ENCODE data around the gene RAB11FIP4. TPM values are rescaled to one million over a fixed set of nuclear protein-coding genes. Genes with fewer than 3 reads are reported as not detected.

RAB11FIP4 gene
- total and polyA plus RNA-seq, 12 donors: 1.6 to 13.9 (median 8.4) TPM

DNA sequence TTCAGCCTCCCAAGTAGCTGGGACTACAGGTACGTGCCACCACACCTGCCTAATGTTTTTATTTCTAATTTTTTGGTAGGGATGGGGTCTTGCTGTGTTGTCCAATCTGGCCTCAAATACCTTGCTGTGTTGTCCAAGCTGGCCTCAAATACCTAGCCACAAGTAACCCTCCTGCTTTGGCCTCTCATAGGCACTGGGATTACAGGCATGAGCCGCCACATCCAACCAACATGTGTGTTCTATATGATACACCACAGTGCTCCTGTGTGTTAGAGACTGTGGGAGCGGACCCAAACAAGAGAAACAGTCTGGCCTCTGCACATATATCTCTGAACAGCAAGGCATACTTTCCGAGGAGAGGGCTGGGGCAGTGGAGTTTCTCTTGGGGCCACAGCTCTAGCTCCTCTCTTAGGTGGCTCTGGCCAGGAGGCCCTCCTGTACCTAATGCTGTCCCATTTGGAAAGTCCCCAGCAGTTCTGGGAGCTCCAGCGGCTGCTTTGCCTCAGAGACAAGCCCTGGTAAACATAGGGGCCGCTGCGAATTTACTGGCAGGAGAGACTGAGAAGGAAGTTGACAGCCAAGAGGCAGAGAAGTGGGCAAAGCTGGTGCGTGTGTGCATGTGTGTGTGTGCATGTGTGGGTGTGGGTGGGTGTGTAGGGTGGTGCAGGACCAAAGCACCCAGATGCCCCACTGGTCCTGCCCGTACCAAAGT lies 95.0 kb downstream of the RAB11FIP4 start:
- DNase-seq: no peak

DNA sequence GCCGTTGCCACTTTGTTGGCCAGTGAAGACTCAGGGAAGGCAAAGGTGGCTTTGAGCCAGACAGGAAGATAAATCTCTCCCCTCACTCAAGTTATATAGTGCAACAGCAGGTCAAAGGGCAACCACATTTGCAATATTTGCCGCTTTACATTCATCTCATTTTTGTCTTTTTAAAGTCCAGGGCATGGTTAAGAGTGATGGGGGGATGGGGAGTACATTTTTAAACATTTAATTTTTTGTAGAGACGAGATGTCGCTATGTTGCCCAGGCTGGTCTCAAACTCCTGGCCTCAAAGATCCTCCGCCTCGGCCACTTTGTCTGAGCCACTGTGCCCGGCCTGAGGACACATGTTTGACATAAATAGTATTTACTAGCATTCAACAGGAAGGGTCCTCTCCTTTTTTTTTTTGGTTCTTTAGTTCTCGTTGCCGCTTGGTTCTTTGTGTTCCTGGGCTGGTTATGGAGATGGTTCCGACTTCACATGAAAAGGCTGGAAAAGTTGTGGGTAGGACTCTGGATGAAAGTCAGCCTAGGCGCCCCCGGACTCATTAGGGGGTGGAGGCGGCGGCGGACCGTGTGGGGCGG lies 95.7 kb downstream of the RAB11FIP4 start:
- peaks cover 0 to 31% (median 9%) of the 10 kb centered on the region in 7 donors for H3K27me3 ChIP-seq
- H3K27ac ChIP-seq: peak overlapping the region in 9 of 10 donors; percentile 30 to 71 (median 56)
- intact Hi-C loops (cut with DNase I): no loop called here

More for the DNA sequence above, 95.0 kb downstream of the RAB11FIP4 start:
- no peak overlapping the region for H3K4me3 ChIP-seq
- TF ChIP-seq, protein P1, sequence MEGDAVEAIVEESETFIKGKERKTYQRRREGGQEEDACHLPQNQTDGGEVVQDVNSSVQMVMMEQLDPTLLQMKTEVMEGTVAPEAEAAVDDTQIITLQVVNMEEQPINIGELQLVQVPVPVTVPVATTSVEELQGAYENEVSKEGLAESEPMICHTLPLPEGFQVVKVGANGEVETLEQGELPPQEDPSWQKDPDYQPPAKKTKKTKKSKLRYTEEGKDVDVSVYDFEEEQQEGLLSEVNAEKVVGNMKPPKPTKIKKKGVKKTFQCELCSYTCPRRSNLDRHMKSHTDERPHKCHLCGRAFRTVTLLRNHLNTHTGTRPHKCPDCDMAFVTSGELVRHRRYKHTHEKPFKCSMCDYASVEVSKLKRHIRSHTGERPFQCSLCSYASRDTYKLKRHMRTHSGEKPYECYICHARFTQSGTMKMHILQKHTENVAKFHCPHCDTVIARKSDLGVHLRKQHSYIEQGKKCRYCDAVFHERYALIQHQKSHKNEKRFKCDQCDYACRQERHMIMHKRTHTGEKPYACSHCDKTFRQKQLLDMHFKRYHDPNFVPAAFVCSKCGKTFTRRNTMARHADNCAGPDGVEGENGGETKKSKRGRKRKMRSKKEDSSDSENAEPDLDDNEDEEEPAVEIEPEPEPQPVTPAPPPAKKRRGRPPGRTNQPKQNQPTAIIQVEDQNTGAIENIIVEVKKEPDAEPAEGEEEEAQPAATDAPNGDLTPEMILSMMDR (IDR thresholded peaks at IDR 0.05): no peak
- WGBS, 2 donors: 58 to 59% methylated on average over 9 of the region's 9 CpGs
- no peaks in the 10 kb centered on the region for H3K9me3 ChIP-seq
- H3K4me1 ChIP-seq: peaks cover 5 to 39% (median 21%) of the 10 kb centered on the region in 9 donors
- H3K27ac ChIP-seq: peak overlapping the region in 8 of 10 donors; percentile 21 to 71 (median 46)
- peaks cover 0 to 37% (median 9%) of the 10 kb centered on the region in 7 donors for H3K27me3 ChIP-seq
- H3K36me3 ChIP-seq: no peaks in the 10 kb centered on the region
- intact Hi-C loops (cut with DNase I): no loop called here
- ATAC-seq: peak in 6 of 8 donors; percentile 19 to 61 (median 44)

DNA sequence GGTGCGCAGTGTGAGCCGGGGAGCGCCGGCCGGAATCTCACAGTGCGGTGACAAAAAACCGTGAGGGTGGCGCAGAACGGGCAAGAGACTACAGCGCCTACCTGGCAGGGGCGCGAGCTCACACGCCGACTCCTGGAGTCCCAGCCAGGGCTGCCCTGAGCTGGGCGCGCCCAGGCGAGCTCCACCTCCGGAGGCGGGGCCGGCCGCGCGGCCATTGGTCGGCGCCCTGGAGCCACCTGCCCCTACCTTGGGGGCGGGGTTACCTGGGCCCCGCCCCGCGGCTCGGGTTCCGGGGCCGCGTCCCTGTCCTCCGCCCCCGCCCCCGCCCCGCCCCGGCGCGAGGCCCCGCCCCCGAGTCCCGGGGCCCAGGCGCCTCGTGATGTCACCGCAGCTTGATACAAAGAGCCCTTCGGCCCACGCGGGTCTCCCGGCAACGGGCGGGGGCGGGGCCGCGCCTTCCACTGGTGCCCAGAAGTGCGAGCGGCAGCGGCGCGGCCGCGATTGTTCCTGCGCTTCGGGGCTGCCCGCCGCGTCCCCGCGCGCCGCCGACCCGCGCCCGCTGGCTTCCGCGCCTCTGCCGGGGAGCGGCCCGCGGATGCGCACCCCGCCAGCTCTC lies 96.3 kb downstream of the RAB11FIP4 start:
- no peaks in the 10 kb centered on the region for H3K9me3 ChIP-seq
- peaks cover 5 to 51% (median 31%) of the 10 kb centered on the region in 9 donors for H3K4me1 ChIP-seq
- peaks cover 0 to 31% (median 9%) of the 10 kb centered on the region in 7 donors for H3K27me3 ChIP-seq
- 1% methylated on average over 66 to 83 of the region's 83 CpGs for WGBS, 2 donors
- peak; percentile 84 to 90 (median 88) for ATAC-seq
- DNase-seq: peak; percentile 68 to 81
- intact Hi-C loops (cut with DNase I): no loop called here
- peak overlapping the region in 9 of 10 donors; percentile 37 to 87 (median 60) for H3K27ac ChIP-seq
- H3K36me3 ChIP-seq: no peaks in the 10 kb centered on the region
- TF ChIP-seq, protein P1 (IDR thresholded peaks at IDR 0.05): no peak
- peak overlapping the region; percentile 18 to 73 (median 60) for H3K4me3 ChIP-seq

More for the DNA sequence above, 95.7 kb downstream of the RAB11FIP4 start:
- Histone ChIP-seq H3K36me3 (no peaks in the 10 kb centered on the region), H3K9me3 (no peaks in the 10 kb centered on the region), H3K4me3 (peak overlapping the region; percentile 18 to 73 (median 60)), H3K4me1 (peaks cover 5 to 45% (median 27%) of the 10 kb centered on the region in 9 donors)
- ATAC-seq: no peak
- no peak for DNase-seq
- WGBS, 2 donors: 20 to 24% methylated on average over 17 of the region's 17 CpGs
- TF ChIP-seq, protein P1 (IDR thresholded peaks at IDR 0.05): no peak

DNA sequence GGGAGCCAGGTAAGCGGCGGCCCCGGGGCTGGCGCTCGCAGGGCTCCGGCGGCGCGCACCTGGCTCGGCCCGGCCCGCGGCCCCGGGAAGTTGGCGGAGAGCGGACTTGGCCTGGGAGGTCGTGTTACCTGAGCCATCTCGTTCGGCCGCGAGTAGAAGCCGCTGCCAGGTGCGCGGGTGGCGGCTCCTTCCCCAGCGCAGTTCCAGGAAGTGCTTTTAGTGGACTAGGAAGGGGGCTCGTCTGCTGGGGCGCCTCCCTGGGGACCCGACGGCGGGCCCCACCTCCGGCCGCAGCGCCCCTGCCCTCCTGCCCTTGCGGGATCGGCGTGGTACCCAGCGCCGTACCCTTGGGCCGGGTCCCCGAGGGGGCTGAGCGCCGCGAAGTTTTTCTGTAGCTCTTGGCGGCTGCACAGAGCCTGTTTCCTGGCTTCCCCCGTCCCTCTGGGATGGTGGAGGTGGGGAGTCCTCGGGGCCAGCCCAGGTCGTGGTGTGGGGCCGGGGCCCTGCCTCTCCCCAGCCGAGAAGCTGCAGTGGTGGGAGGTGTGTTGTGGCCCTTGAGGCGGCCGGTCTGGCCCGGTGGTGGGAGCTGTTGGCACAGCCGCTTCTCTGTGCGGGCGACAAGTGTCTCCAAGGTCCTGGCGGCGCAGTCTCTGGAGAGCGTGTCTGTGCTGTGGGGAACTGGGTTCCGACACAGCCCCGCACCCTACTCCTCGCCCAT lies 96.9 kb downstream of the RAB11FIP4 start:
- no peaks in the 10 kb centered on the region for H3K9me3 ChIP-seq
- intact Hi-C loops (cut with DNase I): no loop called here
- 3 to 4% methylated on average over 61 to 62 of the region's 62 CpGs for WGBS, 2 donors
- peak overlapping the region; percentile 33 to 73 (median 61) for H3K4me3 ChIP-seq
- H3K36me3 ChIP-seq: no peaks in the 10 kb centered on the region
- H3K27me3 ChIP-seq: peaks cover 0 to 31% (median 9%) of the 10 kb centered on the region in 7 donors
- TF ChIP-seq, protein P1 (IDR thresholded peaks at IDR 0.05): no peak
- ATAC-seq (peak in 6 of 8 donors; percentile 6 to 34 (median 12)), DNase-seq (no peak)
- H3K27ac ChIP-seq: peak overlapping the region in 9 of 10 donors; percentile 45 to 87 (median 57)
- peaks cover 5 to 58% (median 33%) of the 10 kb centered on the region in 9 donors for H3K4me1 ChIP-seq

Data from heart right ventricle (tissue), 16 donors.